ENCODE data around the gene PHLDB3.
"Not testable (repeated sequence)": the region's sequence is repeated elsewhere in the genome, so short reads cannot be mapped to it uniquely, and the experiment has no call there.

The PHLDB3 gene

GRCh38 chr19:43526884-43527859 lies 22.6 kb upstream of the PHLDB3 start, which contains the start of gene ETHE1:
Gene ETHE1, minus strand, starts transcription at chr19:43527201. Its CDS starts 24 bp downstream, at chr19:43527177.
- DNase-seq: peak; percentile 63

GRCh38 chr19:43525836-43526771 lies 21.6 kb upstream of the PHLDB3 start:
- no peak for DNase-seq

GRCh38 chr19:43524922-43525835 lies 20.6 kb upstream of the PHLDB3 start:
- DNase-seq: peak; percentile 29

GRCh38 chr19:43523696-43524095 lies 19.1 kb upstream of the PHLDB3 start:
- not testable (repeated sequence) for DNase-seq

GRCh38 chr19:43522929-43523328 lies 18.4 kb upstream of the PHLDB3 start:
- DNase-seq: no peak

- peak; percentile 79 for DNase-seq
These were observed 15.0 kb upstream of the PHLDB3 start for GRCh38 chr19:43519436-43520088.

- no peak for DNase-seq
These were observed 13.5 kb upstream of the PHLDB3 start for GRCh38 chr19:43518051-43518450.

- DNase-seq: not testable (repeated sequence)
These were observed 7.9 kb upstream of the PHLDB3 start for GRCh38 chr19:43512399-43512798.

GRCh38 chr19:43511324-43511723 lies 6.8 kb upstream of the PHLDB3 start:
- no peak for DNase-seq

- DNase-seq: no peak
These were observed 6.2 kb upstream of the PHLDB3 start for GRCh38 chr19:43510713-43511112.

GRCh38 chr19:43507880-43508279 lies 3.3 kb upstream of the PHLDB3 start:
- no peak for DNase-seq

- no peak for DNase-seq
These were observed 2.1 kb upstream of the PHLDB3 start for GRCh38 chr19:43506629-43507028.

- DNase-seq: no peak
These were observed 1.4 kb upstream of the PHLDB3 start for GRCh38 chr19:43505941-43506340.

- DNase-seq: no peak
These were observed 575 bp upstream of the PHLDB3 start for GRCh38 chr19:43505186-43505456.

- peak; percentile 86 for DNase-seq
These were observed 783 bp downstream of the PHLDB3 start for GRCh38 chr19:43503501-43504425.

- no peak for DNase-seq
These were observed 2.0 kb downstream of the PHLDB3 start for GRCh38 chr19:43502419-43502976.

GRCh38 chr19:43501661-43502418 lies 2.7 kb downstream of the PHLDB3 start:
- no peak for DNase-seq

GRCh38 chr19:43499042-43499441 lies 5.5 kb downstream of the PHLDB3 start:
- DNase-seq: no peak

- no peak for DNase-seq
These were observed 6.2 kb downstream of the PHLDB3 start for GRCh38 chr19:43498233-43498842.

Data from kidney glomerular epithelial cell (primary cell).